Prostate gland (tissue), 2 donors: ENCODE measurements around the gene FERMT3. TPM values are rescaled to one million over a fixed set of nuclear protein-coding genes. Genes with fewer than 3 reads are reported as not detected.

Source experiments
- DNase-seq: peaks from one replicate; pipeline ENCODE4 v3.0.0-alpha.2; 2019; ENCODE audit warnings: low spot score
- H3K27ac ChIP-seq, 2 donors: fragments of 200-600 bp; sonication (generic); 2 replicates each; pipeline ENCODE4 v1.5.1; 2017 to 2019
- H3K27me3 ChIP-seq: fragments of 200-600 bp; sonication (generic); replicated peaks from 2 replicates; pipeline ENCODE4 v1.5.1; 2019; ENCODE audit not compliant: insufficient read depth
- H3K36me3 ChIP-seq, 2 donors: fragments of 200-600 bp; sonication (generic); 1 replicate in 1 of 2; 2 replicates in 1 of 2; pipeline versions ENCODE4 v1.5.1 to v1.8.1; 2017 to 2019
- H3K4me1 ChIP-seq: fragments of 200-600 bp; sonication (generic); replicated peaks from 2 replicates; pipeline ENCODE4 v1.5.1; 2019
- H3K4me3 ChIP-seq, 2 donors: fragments of 200-600 bp; sonication (generic); 2 replicates each; pipeline ENCODE4 v1.5.1; 2017 to 2019
- H3K9me3 ChIP-seq: fragments of 200-600 bp; sonication (generic); 2 replicates; pipeline ENCODE4 v1.5.1; 2017
- CTCF ChIP-seq, 4 experiments: fragments of 200-600 bp in 2 of 4; fragments of 450-650 bp in 2 of 4; sonication (generic) in 2 of 4; IDR thresholded peaks; 1 replicate in 3 of 4; 2 replicates in 1 of 4; pipeline ENCODE4 v1.5.1; 2016 to 2019; ENCODE audit warnings: antibody characterized with exemption in 4 of 4, mild to moderate bottlenecking in 2 of 4, moderate library complexity in 2 of 4
- POLR2A ChIP-seq: fragments of 450-650 bp; IDR thresholded peaks from one replicate; pipeline ENCODE4 v1.6.1; 2016; ENCODE audit warnings: antibody characterized with exemption, mild to moderate bottlenecking
- POLR2AphosphoS5 ChIP-seq: sonication (generic); formaldehyde crosslinking; IDR thresholded peaks from one replicate; pipeline ENCODE4 v1.6.1; 2017; ENCODE audit warnings: antibody characterized with exemption
- WGBS: methylation state at CpG from one replicate; pipeline ENCODE4 v1.1.5; 2018; 5-methylcytosine and 5-hydroxymethylcytosine counted together
- intact Hi-C: fragments of 100-400 bp; cut with DNase I; formaldehyde crosslinking; loops from one replicate; pipeline ENCODE4 v1.14.2; 2022
- total RNA-seq, 2 donors: library from RNA; depleted of rRNA; stranded (reverse); fragments of >200 nt; gene quantifications; one replicate each; pipeline ENCODE4 v1.1.0, GENCODE V29; 2016

The FERMT3 gene
- total RNA-seq, 2 donors from 2014 or later, result 5.3 to 12.8 TPM

- H3K27ac ChIP-seq, result no peak overlapping the region
- DNase-seq, result no peak
- WGBS, result 96% methylated on average over 9 of the region's 9 CpGs
- no peaks in the 10 kb centered on the region for H3K9me3 ChIP-seq
- H3K4me3 ChIP-seq, result no peak overlapping the region
- no peaks in the 10 kb centered on the region for H3K27me3 ChIP-seq
- peaks cover 5 to 17% of the 10 kb centered on the region in 2 donors for H3K36me3 ChIP-seq
- TF ChIP-seq POLR2A (no peak), POLR2AphosphoS5 (no peak), CTCF (IDR thresholded peaks at IDR 0.05) (no peak)
- intact Hi-C loops, result no loop called here
- H3K4me1 ChIP-seq, result no peaks in the 10 kb centered on the region
Observed at GRCh38 chr11:64202992-64203391, 3.5 kb upstream of the FERMT3 start.

GRCh38 chr11:64203421-64204079 lies 3.0 kb upstream of the FERMT3 start:
- no peaks in the 10 kb centered on the region for H3K4me1 ChIP-seq
- 80% methylated on average over 27 of the region's 27 CpGs for WGBS

GRCh38 chr11:64204080-64204440 lies 2.5 kb upstream of the FERMT3 start:
- no peak for TF ChIP-seq POLR2A
- no peak for TF ChIP-seq CTCF (IDR thresholded peaks at IDR 0.05)
- no peak for TF ChIP-seq POLR2AphosphoS5
- H3K4me3 ChIP-seq, result no peak overlapping the region
- peaks cover 5 to 17% of the 10 kb centered on the region in 2 donors for H3K36me3 ChIP-seq
- intact Hi-C loops, result no loop called here
- H3K27me3 ChIP-seq, result no peaks in the 10 kb centered on the region
- H3K27ac ChIP-seq, result peak overlapping the region in 1 of 2 donors; percentile 16
- H3K9me3 ChIP-seq, result no peaks in the 10 kb centered on the region
- no peak for DNase-seq
- no peaks in the 10 kb centered on the region for H3K4me1 ChIP-seq
- WGBS, result 49% methylated on average over 16 of the region's 16 CpGs

More at GRCh38 chr11:64203421-64204079, 3.0 kb upstream of the FERMT3 start:
- TF ChIP-seq POLR2A, result no peak
- TF ChIP-seq CTCF (IDR thresholded peaks at IDR 0.05), result no peak
- TF ChIP-seq POLR2AphosphoS5, result no peak
- no peaks in the 10 kb centered on the region for H3K27me3 ChIP-seq
- no peak for DNase-seq
- intact Hi-C loops, result no loop called here
- no peaks in the 10 kb centered on the region for H3K9me3 ChIP-seq
- H3K36me3 ChIP-seq, result peaks cover 5 to 17% of the 10 kb centered on the region in 2 donors
- no peak overlapping the region for H3K27ac ChIP-seq
- no peak overlapping the region for H3K4me3 ChIP-seq

- Histone ChIP-seq H3K4me3 (no peak overlapping the region), H3K9me3 (no peaks in the 10 kb centered on the region), H3K27ac (peak overlapping the region in 1 of 2 donors; percentile 16), H3K4me1 (no peaks in the 10 kb centered on the region), H3K27me3 (no peaks in the 10 kb centered on the region), H3K36me3 (peaks cover 5 to 17% of the 10 kb centered on the region in 2 donors)
- intact Hi-C loops, result no loop called here
- DNase-seq, result peak; percentile 94
- TF ChIP-seq POLR2AphosphoS5 (peak; percentile 90), POLR2A (no peak), CTCF (IDR thresholded peaks at IDR 0.05) (peak; percentile 24 to 90 (median 76))
- 16% methylated on average over 7 of the region's 7 CpGs for WGBS
Observed at GRCh38 chr11:64204464-64204989, 2.0 kb upstream of the FERMT3 start.
